ENCODE data around the gene ZNF546. TPM values are rescaled to one million over a fixed set of nuclear protein-coding genes. Genes with fewer than 3 reads are reported as not detected.

ZNF546 gene
- total and polyA plus RNA-seq, 2 donors (not counting 3 experiments of a cell fraction or from before 2014, with no cell fraction given): 1.0 to 4.3 TPM

DNA sequence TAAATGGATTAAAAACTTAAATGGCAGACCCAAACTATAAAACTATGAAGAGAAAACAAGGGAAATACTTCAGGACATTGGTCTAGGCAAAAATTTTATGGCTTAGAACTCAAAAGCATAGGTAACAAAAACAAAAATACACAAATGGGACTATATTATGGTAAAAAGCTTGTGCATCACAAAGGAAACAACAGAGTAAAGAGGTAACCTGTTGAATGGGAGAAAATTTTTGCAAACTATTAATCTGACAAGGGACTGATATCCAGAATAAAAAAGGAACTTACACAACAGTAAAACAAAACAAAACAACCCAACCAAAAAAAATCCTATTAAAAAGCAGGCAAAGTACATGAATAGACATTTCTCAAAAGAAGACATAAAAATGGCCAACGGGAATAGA, 9.3 kb upstream of the ZNF546 start:
- Histone ChIP-seq H2AFZ (ENCODE audit: low read depth, low read length) (no peak overlapping the region), H3K9ac (replicated peaks; ENCODE audit: extremely low read depth, insufficient read depth, low read length) (no peak overlapping the region), H3K4me2 (ENCODE audit: insufficient read depth, low read length) (no peak overlapping the region), H3K27ac (ENCODE audit: insufficient read depth, low read depth, low read length) (no peak overlapping the region), H3K4me1 (ENCODE audit: control insufficient read depth, extremely low read depth, insufficient read depth, low read length) (no peaks in the 10 kb centered on the region), H3K4me3 (replicated peaks in 1 of 3; ENCODE audit: insufficient read depth in 1 of 3, low read depth in 1 of 3, low read length in 3 of 3) (no peak overlapping the region), H3K9me3 (replicated peaks; ENCODE audit: control insufficient read depth, insufficient read depth, low read length) (peaks cover 4% of the 10 kb centered on the region), H3K36me3 (ENCODE audit: control insufficient read depth in 2 of 2, extremely low read depth in 1 of 2, insufficient read depth in 2 of 2, low read length in 2 of 2) (no peaks in the 10 kb centered on the region), H3K27me3 (ENCODE audit: control insufficient read depth in 2 of 2, insufficient read depth in 2 of 2, low read length in 2 of 2) (no peaks in the 10 kb centered on the region), H3K9me1 (replicated peaks; ENCODE audit: control insufficient read depth, extremely low read depth, insufficient read depth, low read length) (no peaks in the 10 kb centered on the region), H4K20me1 (replicated peaks; ENCODE audit: control insufficient read depth, extremely low read depth, insufficient read depth, low read length) (no peaks in the 10 kb centered on the region), H3K79me2 (ENCODE audit: control insufficient read depth, insufficient read depth, low read length) (peaks cover 9% of the 10 kb centered on the region)
- ChIA-PET CTCF (no interaction called here), POLR2A (no interaction called here)
- BruUV-seq (replicated peaks): no TSS peak
- TF ChIP-seq JUN (IDR thresholded peaks at IDR 0.05; ENCODE audit: borderline replicate concordance, insufficient read depth, insufficient read length, low read depth) (no peak), EZH2 (IDR thresholded peaks at IDR 0.05; ENCODE audit: borderline replicate concordance, low read depth, low read length, severe bottlenecking) (no peak)
- FAIRE-seq (no peak), DNase-seq (ENCODE audit: low read depth, low spot score) (no peak)
- intact Hi-C loops (cut with micrococcal nuclease) (no loop called here), dilution Hi-C loops (cut with MboI; ENCODE audit: extremely low pct_ligation_motif_present, low sequenced_read_pairs) (no loop called here)

DNA sequence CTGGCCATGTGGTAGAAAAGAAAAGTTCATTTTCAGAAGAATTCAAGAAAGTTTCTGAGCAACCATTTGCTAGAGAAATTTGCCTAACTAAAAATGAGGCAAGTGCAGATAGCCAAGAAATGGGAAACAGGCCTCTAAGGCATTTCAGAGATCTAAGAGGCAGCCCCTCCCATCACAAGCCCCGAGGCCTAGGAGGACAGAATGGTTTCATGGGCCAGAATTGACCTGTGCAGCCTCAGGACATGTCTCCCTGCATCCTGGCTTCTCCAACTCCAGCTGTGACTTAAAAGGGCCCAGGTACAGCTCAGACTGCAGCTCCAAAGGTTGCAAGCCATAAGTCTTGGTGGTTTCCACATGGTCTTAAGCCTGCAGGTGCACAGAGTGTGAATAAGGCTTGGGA, 3.3 kb upstream of the ZNF546 start:
- intact Hi-C loops (cut with micrococcal nuclease) (no loop called here), dilution Hi-C loops (cut with MboI; ENCODE audit: extremely low pct_ligation_motif_present, low sequenced_read_pairs) (no loop called here)
- FAIRE-seq (no peak), DNase-seq (ENCODE audit: low read depth, low spot score) (no peak)
- H4K20me1 ChIP-seq (replicated peaks; ENCODE audit: control insufficient read depth, extremely low read depth, insufficient read depth, low read length): no peaks in the 10 kb centered on the region
- ChIA-PET CTCF (no interaction called here), POLR2A (no interaction called here)
- H3K9ac ChIP-seq (replicated peaks; ENCODE audit: extremely low read depth, insufficient read depth, low read length): no peak overlapping the region
- H2AFZ ChIP-seq (ENCODE audit: low read depth, low read length): no peak overlapping the region
- TF ChIP-seq, protein P1, sequence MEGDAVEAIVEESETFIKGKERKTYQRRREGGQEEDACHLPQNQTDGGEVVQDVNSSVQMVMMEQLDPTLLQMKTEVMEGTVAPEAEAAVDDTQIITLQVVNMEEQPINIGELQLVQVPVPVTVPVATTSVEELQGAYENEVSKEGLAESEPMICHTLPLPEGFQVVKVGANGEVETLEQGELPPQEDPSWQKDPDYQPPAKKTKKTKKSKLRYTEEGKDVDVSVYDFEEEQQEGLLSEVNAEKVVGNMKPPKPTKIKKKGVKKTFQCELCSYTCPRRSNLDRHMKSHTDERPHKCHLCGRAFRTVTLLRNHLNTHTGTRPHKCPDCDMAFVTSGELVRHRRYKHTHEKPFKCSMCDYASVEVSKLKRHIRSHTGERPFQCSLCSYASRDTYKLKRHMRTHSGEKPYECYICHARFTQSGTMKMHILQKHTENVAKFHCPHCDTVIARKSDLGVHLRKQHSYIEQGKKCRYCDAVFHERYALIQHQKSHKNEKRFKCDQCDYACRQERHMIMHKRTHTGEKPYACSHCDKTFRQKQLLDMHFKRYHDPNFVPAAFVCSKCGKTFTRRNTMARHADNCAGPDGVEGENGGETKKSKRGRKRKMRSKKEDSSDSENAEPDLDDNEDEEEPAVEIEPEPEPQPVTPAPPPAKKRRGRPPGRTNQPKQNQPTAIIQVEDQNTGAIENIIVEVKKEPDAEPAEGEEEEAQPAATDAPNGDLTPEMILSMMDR (IDR thresholded peaks at IDR 0.05; ENCODE audit: extremely low read depth in 1 of 2, insufficient read depth in 1 of 2, low read depth in 1 of 2, low read length in 2 of 2): no peak
- TF ChIP-seq MYC (IDR thresholded peaks at IDR 0.05; ENCODE audit: low read depth, low read length) (no peak), JUN (IDR thresholded peaks at IDR 0.05; ENCODE audit: borderline replicate concordance, insufficient read depth, insufficient read length, low read depth) (no peak)
- peaks cover 7% of the 10 kb centered on the region for H3K79me2 ChIP-seq (ENCODE audit: control insufficient read depth, insufficient read depth, low read length)
- no peaks in the 10 kb centered on the region for H3K36me3 ChIP-seq (ENCODE audit: control insufficient read depth in 2 of 2, extremely low read depth in 1 of 2, insufficient read depth in 2 of 2, low read length in 2 of 2)
- no TSS peak for BruUV-seq (replicated peaks)
- H3K27me3 ChIP-seq (ENCODE audit: control insufficient read depth in 2 of 2, insufficient read depth in 2 of 2, low read length in 2 of 2): no peaks in the 10 kb centered on the region
- H3K4me1 ChIP-seq (ENCODE audit: control insufficient read depth, extremely low read depth, insufficient read depth, low read length): peaks cover 11% of the 10 kb centered on the region
- no peaks in the 10 kb centered on the region for H3K9me1 ChIP-seq (replicated peaks; ENCODE audit: control insufficient read depth, extremely low read depth, insufficient read depth, low read length)
- no peak overlapping the region for H3K27ac ChIP-seq (ENCODE audit: insufficient read depth, low read depth, low read length)
- H3K4me2 ChIP-seq (ENCODE audit: insufficient read depth, low read length): no peak overlapping the region
- no peaks in the 10 kb centered on the region for H3K9me3 ChIP-seq (replicated peaks; ENCODE audit: control insufficient read depth, insufficient read depth, low read length)
- H3K4me3 ChIP-seq (replicated peaks in 1 of 3; ENCODE audit: insufficient read depth in 1 of 3, low read depth in 1 of 3, low read length in 3 of 3): no peak overlapping the region

Data from endothelial cell of umbilical vein (primary cell).